GM19238 (cell line): Measurements from ENCODE around the gene PDE4B.
"Not testable (repeated sequence)": the region's sequence is repeated elsewhere in the genome, so short reads cannot be mapped to it uniquely, and the experiment has no call there.

Source experiments
- DNase-seq: peaks from one replicate; pipeline ENCODE4 v3.0.0; 2011; ENCODE audit warnings: low spot score; ENCODE audit not compliant: insufficient read length

Gene PDE4B

DNA sequence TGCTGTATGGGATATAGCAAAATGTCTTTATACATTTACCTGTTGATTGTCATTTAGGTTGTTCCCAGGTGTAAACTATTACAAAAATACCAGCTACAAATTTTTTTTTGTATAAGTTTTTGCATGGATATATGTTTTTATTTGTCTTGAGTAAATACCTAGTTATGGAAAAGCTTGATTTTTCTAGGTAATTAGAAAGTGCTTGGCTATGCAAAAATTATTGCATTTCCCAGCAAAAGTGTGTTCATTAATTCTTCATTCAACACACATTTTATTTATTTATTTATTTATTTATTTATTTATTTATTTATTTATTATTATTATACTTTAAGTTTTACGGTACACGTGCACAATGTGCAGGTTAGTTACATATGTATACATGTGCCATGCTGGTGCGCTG is 22.1 kb downstream of the PDE4B start:
- DNase-seq, result no peak

GRCh38 chr1:65817891-65818290 is 25.2 kb downstream of the PDE4B start:
- DNase-seq, result no peak

DNA sequence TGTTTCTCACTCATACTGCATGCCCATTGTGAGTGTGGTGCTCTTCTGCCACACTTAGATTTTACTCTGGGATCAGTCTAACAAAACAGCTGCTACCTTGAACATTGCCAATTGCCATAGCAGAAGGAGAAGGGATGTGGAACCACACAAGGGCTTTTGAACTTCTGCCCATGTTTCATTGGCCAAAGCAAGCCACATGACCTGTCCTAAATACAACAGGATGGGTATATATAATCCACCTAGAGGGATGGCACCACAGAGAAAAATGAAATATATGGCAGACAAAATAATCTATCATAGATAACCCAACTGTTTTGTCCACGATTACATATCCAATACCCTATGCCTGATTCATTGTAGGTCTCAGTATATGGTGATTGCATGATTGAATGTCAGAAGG is 26.3 kb downstream of the PDE4B start:
- DNase-seq, result no peak

DNA sequence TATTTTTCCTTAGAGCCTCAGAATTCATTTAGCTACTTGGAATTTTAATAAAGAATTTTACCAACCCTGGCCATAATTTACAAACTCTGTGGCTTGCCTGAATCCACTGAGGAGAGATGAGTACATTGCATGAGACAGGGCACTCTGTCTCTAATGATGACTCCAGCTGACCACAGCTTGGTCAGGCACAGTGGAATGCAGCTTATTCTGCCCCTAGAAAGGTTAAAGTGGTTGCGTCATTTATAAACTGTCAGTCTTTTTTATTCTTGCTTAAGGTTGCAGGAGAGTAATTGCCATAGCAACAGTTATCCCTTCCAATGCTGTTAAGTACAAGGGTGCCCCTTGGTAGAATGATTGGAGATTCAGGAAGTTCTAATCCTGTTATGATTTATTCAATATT is 28.3 kb downstream of the PDE4B start:
- DNase-seq, result no peak

GRCh38 chr1:65821386-65821785 is 28.7 kb downstream of the PDE4B start:
- no peak for DNase-seq

DNA sequence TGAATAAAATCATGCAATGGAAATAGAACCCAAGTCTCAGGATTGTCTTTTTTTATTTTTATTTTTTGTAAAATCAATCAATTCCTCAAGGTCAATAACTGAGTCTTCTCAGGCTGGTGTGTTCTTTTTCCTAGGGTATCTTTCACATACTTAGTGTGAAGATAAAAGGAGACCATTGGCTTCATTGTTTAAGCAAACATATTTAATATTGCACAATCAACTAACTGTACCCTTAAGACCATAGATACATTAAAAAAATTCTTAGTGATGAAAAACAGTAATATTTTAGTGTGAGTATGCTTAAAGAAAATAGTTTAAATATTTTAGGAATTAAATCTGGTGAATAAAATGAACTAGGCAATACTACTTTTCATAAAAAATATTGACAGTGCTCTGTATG is 31.4 kb downstream of the PDE4B start:
- DNase-seq, result no peak

DNA sequence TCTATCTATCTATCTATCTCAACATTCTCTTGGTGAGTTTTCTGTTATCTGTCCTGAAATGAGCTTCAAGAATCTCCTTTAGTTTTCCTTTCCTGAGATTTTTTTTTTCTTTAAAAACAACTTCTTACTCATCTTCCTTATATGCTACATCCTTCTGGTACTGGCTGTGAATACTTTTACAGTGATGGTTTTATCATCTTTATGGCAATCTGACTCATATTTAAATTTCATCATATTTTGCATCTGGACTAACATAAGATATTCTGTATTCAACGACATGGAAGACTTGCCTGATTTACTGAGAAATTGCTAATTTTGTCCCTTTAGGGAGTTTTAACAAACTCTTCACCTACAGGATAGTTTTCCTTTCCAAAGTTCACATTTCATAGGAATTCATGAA is 33.0 kb downstream of the PDE4B start:
- no peak for DNase-seq

GRCh38 chr1:65826782-65827181 is 34.1 kb downstream of the PDE4B start:
- DNase-seq, result no peak

DNA sequence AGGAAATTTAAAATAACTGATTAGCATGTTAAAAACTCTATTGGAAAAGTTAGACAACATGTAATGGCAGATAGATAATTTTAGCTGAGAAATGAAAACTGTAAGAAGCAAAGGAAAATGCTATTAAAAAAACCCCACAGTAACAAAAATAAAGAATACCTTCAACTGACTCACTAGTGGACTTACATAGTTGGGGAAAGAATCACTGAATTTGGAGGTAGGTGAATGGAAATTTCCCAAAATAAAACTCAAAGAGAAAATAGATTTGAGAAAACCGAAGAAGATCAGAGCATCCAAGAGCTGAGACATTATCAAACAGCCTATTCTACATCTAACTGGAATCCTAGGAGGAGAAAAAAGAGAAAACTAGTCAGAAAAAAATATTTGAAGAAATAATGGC is 34.7 kb downstream of the PDE4B start:
- no peak for DNase-seq

DNA sequence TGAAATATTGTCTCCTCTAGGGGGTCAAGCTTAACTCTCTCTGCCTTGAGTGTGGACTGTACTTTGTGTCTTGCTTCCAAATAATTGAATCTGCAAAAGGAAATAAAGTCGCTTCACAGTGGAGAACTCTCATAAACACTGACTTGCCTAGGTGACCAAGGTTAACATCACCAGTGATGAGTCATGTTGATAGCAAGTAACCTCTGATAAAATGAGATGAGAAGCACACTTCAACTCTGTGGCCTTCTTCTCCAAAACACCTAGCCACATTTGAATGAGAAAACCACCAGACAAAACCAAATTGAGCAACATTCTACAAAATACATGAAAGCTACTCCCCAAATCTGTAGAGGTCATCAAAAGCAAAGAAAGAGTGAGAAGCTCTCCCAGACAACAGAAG is 37.6 kb downstream of the PDE4B start:
- no peak for DNase-seq

GRCh38 chr1:65832296-65832695 is 39.6 kb downstream of the PDE4B start:
- DNase-seq, result no peak

DNA sequence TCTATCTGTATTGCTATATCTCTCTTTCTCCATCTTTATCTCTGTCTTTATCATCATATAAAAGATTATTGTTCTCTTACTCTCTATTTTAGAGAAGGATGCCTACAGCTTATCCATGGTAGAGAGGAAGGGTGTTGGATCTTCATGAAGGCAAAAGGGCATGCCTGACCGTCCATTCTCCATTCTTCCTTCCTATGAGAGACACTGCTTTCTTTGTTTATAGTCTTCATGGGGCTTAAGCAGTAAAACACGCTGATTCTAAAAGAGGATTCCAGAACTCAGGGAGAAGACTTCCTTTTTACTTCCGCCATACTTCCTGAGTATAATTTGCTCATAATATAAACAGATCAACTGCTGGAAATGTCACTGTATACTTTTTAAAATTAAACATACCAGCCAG is 44.0 kb downstream of the PDE4B start:
- no peak for DNase-seq

- no peak for DNase-seq
Observed at GRCh38 chr1:65840683-65841082, 48.0 kb downstream of the PDE4B start.

DNA sequence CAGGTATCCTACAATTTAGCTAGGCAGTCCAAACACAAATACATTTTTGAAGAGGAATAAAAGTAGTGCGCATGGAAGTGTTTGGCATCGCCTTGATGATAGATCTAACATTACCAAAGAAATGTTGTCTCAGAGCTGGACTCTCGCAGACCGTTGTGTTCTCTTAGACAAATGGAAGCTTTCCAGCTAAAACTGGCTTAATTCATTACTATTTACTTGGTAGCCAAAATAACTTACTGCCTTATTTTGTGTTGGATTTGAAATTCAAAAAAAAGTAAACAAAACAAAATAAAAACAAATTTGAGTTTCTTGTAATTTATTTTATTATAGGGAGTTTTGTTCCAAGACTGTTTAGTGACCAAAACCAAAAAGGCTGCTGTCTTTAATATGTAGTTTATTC is 51.6 kb downstream of the PDE4B start:
- DNase-seq, result no peak

- DNase-seq, result no peak
Observed at GRCh38 chr1:65844821-65845534, 52.3 kb downstream of the PDE4B start.

GRCh38 chr1:65845535-65846060 is 52.9 kb downstream of the PDE4B start:
- no peak for DNase-seq

DNA sequence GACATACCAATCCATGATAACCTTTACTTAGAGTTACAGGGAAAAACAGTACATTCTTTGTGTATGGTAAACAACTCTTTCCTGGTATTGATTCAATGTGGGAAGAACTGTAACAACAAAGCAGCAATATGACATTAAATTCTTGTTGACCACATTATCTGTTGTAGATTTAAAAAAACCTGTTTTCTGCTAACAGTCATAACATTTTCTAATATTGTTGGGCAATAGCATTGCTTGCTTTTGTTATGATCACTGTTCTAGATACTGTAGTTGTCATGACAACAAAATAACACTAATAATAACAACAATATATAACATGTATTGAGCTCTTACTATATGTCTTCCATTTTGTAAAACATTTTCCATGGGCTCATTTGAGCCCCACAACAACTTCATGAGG is 54.2 kb downstream of the PDE4B start:
- DNase-seq, result no peak

GRCh38 chr1:65850281-65850680 is 57.6 kb downstream of the PDE4B start:
- no peak for DNase-seq

GRCh38 chr1:65856591-65856990 is 63.9 kb downstream of the PDE4B start:
- DNase-seq, result not testable (repeated sequence)

DNA sequence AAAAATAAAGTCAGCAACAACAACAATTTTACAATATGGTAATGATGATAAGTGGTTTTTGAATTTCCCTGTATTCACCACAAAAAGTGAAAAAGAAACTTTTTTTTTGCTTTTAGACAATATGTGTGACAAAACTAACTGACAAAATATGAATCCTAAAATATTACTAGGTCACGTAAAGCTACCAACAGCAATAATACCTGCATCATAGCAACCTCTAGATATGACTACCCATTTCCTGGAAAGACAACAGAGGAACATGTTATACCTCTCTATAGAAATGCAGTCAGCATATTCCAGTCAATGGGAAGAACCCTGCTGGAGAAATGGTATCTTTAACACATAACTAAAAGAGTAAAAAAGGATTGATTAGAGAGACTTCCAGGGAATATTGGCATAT is 73.7 kb downstream of the PDE4B start:
- no peak for DNase-seq

GRCh38 chr1:65872301-65872700 is 79.6 kb downstream of the PDE4B start:
- no peak for DNase-seq

- not testable (repeated sequence) for DNase-seq
Observed at GRCh38 chr1:65878342-65878741, 85.6 kb downstream of the PDE4B start.

DNA sequence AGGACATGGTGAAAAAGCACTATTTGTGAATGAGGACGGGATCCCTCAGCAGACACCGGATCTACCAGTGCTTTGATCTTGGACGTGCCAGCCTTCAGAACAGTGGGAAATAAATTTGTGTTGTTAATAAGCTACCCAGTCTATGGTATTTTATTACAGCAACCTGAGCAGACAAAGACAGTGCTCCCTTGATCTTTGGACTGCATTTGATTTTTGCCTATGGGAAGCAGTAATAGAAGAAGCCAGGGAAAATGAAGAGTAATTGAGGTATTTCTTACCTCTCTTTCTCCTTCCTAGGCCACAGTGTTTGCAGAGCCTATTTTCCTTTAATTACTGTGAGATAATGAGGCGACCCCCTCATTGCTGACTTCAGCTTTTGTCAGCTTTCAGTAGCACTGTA is 87.9 kb downstream of the PDE4B start:
- DNase-seq, result no peak
